ENCODE results near the gene IL17B.

The IL17B gene

DNA sequence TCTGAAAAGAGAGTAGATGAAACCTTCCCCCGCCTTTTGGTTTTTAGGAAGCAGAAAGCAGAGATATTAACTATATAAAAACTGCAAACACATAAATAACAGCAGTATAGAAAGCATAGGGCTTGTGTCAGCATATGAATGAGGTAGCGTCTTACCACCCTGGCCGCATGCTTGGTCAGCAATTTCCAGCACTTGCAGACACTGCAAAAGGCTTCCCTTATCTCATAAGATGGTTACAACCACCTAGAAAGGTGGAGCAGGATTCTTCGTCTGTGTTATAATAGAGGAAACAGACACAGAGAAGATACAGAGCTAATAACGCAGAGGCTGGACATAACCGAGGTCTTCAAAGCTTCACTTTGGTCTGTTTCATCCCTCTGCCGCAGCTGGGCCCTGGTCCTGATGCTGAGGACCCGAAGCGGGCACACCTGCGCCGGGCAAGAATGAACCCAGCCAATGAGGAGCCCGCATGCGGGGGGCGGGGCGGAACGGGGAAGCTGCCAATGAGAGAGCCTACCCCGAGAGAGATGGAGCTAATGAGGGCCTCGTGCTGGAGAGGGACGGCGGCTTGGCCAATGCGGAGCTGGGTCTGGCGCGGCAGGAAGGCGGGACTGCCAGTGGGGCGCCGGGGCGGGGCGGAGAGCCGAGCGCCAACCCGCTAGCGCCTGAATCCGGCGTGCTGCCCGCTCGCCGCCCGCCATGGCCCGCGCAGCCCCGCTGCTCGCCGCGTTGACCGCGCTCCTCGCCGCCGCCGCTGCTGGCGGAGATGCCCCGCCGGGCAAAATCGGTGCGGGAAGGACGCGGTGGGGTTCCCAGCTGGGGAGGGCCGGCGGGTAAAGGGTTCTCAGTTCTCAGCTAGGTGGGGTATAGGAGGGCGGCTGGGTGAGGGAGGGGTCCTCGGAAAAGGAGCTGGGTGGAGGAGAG is 21.5 kb downstream of the IL17B start, which contains the start of gene PCYOX1L:
Gene PCYOX1L, plus strand, starts transcription at position 677 of the 924 bp plus-strand sequence. Its CDS starts 23 bp downstream, at position 700.
- peak; percentile 77 to 94 for DNase-seq (ENCODE audit: low read depth in 2 of 2)

GRCh38 chr5:149356391-149356790 is 22.7 kb downstream of the IL17B start:
- DNase-seq (ENCODE audit: low read depth in 2 of 2): no peak

DNA sequence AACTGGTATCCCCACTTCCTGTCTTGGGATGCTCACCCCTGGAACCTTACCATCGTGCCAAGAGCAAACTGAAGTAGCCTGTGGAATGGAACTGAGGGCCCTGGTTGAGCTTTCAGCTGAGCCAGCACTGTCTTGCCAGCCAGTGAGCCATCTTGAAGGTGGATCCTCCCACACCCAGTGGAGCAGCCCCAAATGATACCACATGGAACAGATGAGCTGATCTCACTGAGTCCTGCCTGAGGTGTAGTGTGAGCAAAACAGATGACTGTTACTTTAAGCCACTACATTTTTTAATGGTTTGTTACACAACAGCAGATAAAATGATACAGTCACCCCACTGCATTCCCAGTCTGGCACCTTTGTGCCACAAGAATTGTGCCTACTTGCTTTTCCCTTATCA is 23.4 kb downstream of the IL17B start:
- DNase-seq (ENCODE audit: low read depth in 2 of 2): no peak

GRCh38 chr5:149353911-149354310 is 25.2 kb downstream of the IL17B start:
- DNase-seq (ENCODE audit: low read depth in 2 of 2): no peak

DNA sequence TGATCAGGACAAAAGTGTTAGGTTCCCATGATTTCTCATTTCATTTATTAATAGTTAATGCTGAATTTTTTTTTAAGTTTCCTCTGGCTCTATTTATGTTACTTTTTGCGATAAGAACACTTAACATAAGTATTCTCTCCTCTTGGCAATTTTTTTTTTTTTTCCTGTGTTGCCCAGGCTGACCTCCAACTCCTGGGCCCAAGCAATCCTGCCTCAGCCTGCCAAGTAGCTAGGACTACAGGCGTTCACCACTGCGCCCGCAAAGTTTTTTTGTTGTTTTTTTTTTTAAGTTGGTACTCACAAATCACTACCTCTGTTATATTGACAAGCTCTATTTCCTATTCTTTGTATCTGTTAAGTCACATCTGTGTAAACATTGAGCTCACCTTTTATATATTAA is 26.9 kb downstream of the IL17B start:
- DNase-seq (ENCODE audit: low read depth in 2 of 2): no peak

- DNase-seq (ENCODE audit: low read depth in 2 of 2): no peak
Measured at GRCh38 chr5:149349382-149349781, 29.7 kb downstream of the IL17B start.

DNA sequence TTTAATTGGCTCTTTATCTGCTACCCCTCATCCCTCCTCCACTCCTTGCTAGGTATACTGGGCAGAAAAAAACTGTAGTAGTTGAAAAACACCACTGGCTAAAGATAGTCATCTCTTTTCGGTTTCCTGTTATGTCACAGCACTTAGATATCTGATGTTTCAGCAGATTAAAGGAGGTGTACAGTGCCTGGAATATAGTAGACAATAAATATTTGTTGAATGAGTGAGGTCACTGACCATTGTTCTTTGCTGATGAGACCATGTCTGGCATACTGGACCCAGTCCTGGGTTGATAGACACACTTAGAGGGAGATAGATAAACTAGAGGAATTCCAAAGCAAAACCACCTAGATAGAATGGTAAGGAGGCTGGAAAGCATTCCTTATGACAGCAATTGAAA is 30.6 kb downstream of the IL17B start:
- DNase-seq (ENCODE audit: low read depth in 2 of 2): no peak

DNA sequence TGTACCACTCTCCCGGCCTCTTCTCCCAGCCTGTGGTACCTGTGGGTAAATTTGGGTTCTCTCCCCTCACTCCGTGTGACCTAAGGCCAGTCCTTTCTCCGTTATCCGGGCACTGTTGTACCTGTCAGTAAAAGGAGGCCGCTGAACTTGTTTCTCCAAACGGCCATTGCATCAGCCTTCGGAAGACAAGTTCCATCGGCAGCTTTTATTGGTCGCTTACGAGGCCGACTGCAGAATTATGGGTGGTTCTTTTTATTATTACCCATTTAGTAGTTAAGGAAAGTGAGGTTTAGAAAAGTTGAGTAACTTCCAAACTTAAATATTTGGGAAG is 33.2 kb downstream of the IL17B start:
- no peak for DNase-seq (ENCODE audit: low read depth in 2 of 2)

- peak; percentile 69 to 76 for DNase-seq (ENCODE audit: low read depth in 2 of 2)
Measured at GRCh38 chr5:149345147-149345891, 33.8 kb downstream of the IL17B start, which contains the start of gene GRPEL2. Gene GRPEL2, plus strand, starts transcription at chr5:149345499. Its CDS starts 41 bp downstream, at chr5:149345540.

DNA sequence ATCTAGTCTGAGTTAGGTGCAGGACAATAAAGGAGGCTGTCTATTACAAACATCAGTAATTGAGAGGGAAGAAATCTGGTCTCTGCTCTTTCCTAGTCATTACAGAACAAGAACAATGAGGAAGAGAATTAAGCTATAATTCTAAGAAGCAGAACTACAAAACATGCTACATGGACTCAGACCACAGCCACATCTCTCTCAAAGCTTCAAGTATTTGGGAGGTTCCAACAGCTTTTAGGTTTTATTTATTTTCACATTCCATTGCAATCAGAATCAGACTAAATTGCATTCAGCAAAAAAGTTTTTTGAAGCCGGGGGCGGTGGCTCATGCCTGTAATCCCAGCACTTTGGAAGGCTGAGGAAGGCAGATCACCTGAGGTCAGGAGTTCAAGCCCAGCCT is 34.9 kb downstream of the IL17B start:
- DNase-seq (ENCODE audit: low read depth in 2 of 2): no peak

DNA sequence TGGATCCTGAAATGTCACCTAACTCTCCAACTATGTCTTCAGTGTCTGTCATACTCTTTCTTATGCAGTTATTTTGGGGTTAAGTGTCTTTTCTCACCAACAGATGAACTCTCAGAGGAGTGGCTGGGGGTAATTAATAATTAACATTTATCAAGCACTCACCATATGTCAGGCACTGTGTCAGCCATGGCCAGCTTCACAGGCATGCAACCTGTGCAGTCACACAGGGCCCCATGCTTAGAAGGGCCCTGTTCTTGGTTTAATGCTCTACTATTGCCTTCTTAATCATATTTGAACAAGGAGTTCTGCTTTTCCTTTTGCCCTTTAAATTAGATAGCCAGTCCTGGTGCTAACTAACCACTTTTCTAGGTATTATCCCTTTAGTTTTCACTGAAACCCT is 37.2 kb downstream of the IL17B start:
- DNase-seq (ENCODE audit: low read depth in 2 of 2): no peak

- DNase-seq (ENCODE audit: low read depth in 2 of 2): no peak
Measured at GRCh38 chr5:149340920-149341319, 38.2 kb downstream of the IL17B start.

GRCh38 chr5:149338364-149338763 is 40.7 kb downstream of the IL17B start:
- DNase-seq (ENCODE audit: low read depth in 2 of 2): no peak

DNA sequence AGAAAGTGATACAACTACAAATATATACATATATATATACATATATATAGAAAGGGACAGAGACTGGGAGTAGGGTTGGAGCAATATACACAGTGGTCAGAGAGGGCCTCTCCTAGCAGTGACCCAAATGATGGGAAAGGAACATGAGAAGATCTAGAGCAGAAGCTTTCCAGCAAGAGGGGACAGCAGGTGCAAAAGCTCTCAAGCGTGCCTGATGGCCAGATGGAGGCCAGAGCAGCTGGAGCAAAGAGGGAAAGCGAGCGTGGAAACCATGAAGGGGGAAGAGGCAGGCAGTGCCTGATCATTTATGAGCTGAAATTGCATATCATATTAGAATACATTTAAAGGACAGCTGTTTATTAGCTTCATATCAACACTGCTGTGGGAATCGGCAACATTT is 41.4 kb downstream of the IL17B start:
- DNase-seq (ENCODE audit: low read depth in 2 of 2): no peak

GRCh38 chr5:149333711-149334443 is 45.2 kb downstream of the IL17B start:
- no peak for DNase-seq (ENCODE audit: low read depth in 2 of 2)

DNA sequence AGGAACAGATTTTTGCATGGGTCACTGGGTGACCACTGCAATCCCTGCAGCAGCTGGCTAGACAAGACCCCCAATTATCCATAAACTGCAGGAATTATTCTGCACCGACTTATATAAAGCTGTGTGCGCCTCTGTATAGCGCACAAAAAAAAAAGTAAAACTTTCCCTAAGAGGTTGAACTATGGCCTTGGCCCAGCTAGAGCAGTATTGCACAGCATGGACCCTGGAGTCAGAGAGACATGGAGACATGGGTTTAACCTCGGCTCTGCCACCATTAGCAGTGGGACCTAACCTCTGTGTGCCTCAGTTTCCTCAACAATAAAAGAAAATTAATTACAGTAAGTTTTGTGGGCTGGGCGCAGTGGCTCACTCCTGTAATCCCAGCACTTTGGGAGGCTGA is 50.9 kb downstream of the IL17B start:
- no peak for DNase-seq (ENCODE audit: low read depth in 2 of 2)

GRCh38 chr5:149326611-149327010 is 52.5 kb downstream of the IL17B start:
- no peak for DNase-seq (ENCODE audit: low read depth in 2 of 2)

- no peak for DNase-seq (ENCODE audit: low read depth in 2 of 2)
Measured at GRCh38 chr5:149325894-149326293, 53.2 kb downstream of the IL17B start.

DNA sequence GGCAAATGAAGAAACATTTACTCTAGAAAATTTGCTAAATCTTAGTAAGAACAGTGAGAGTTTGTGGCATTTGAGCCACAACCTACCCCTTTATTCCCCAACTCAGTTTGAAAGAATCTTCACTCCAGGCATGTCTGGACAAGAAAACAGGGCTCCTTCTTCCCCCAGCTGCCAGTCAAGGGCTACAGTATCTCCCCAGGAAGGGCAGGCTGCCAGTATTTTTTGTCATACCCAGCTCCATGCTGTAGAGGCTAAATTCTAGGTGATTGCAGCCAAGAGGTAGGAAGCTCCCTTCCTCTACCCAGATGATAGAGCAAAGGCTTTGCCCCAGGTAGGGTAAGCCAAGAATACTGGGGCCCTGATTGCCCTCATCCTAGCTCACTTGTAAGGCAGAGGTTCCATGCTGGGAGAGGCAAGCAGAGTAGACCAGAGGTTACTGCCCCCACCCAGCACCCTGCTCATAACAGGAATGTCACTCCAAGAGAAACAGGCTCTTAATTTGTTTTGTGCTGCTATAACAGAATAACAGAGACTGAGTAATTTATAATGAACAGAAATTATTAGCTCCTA is 53.8 kb downstream of the IL17B start:
- DNase-seq (ENCODE audit: low read depth in 2 of 2): no peak

DNA sequence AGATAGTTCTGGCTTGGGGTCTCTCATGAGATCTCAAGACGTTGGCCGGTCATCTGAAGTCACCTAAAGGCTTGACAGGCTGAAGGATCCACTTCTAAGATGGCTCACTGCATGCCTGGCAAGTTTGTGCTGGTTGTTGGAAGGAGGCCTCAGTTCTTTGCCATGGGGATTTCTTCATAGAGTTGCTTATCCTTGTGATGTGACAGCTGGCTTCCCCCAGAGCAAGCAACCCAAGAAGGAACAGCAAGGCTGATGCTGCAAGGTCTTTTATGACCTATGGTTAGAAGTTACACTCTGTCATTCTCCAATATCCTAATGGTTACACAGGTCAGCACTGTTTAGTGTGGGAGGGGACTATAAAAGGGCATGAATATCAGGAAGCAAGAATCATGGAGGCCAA is 54.5 kb downstream of the IL17B start:
- no peak for DNase-seq (ENCODE audit: low read depth in 2 of 2)

Measured in stimulated activated CD8-positive, alpha-beta memory T cell treated with anti-CD3 and anti-CD28 coated beads, Interleukin-2, amount 100 ng/mL, for 1 hour (primary cell).